Fibroblast of the aortic adventitia (primary cell): ENCODE measurements around the gene TCF7L1. TPM values are rescaled to one million over a fixed set of nuclear protein-coding genes. Genes with fewer than 3 reads are reported as not detected.
A peak's percentile ranks its signal among the peaks of the same experiment; 100 is the strongest.

Experiments
- DNase-seq: peaks from one replicate; pipeline ENCODE4 v3.0.0-alpha.2; 2010; ENCODE audit warnings: low read depth
- H3K4me3 ChIP-seq: 2 replicates; pipeline ENCODE4 v1.5.1; 2011; ENCODE audit warnings: low read depth, mild to moderate bottlenecking, control low read depth, low read length, moderate library complexity
- CTCF ChIP-seq: IDR thresholded peaks from 2 replicates; pipeline ENCODE4 v1.5.1; 2011; ENCODE audit warnings: mild to moderate bottlenecking, low read length, control low read depth, inconsistent platforms; ENCODE audit not compliant: insufficient read depth
- total RNA-seq: library from RNA; depleted of rRNA; stranded (reverse); fragments of >200 nt; gene quantifications from 2 replicates; pipeline ENCODE4 v1.2.3, GENCODE V29; 2012; ENCODE audit warnings: low replicate concordance

The TCF7L1 gene
- total RNA-seq, 1 donor = 3.7 TPM

- no peak for DNase-seq
- H3K4me3 ChIP-seq = no peak overlapping the region
- TF ChIP-seq CTCF = no peak
Measured at GRCh38 chr2:85302121-85302520, 168.9 kb downstream of the TCF7L1 start.

- no peak for DNase-seq
- H3K4me3 ChIP-seq = no peak overlapping the region
- TF ChIP-seq CTCF = no peak
Measured at GRCh38 chr2:85303780-85304531, 170.8 kb downstream of the TCF7L1 start.

- H3K4me3 ChIP-seq = no peak overlapping the region
- DNase-seq = no peak
- no peak for TF ChIP-seq CTCF
Measured at GRCh38 chr2:85307527-85307897, 174.3 kb downstream of the TCF7L1 start.

- no peak for DNase-seq
- no peak for TF ChIP-seq CTCF
- no peak overlapping the region for H3K4me3 ChIP-seq
Measured at GRCh38 chr2:85308201-85308600, 175.0 kb downstream of the TCF7L1 start.

GRCh38 chr2:85308896-85309555, 175.8 kb downstream of the TCF7L1 start:
- H3K4me3 ChIP-seq = no peak overlapping the region
- TF ChIP-seq CTCF = no peak
- peak; percentile 44 for DNase-seq

GRCh38 chr2:85309699-85310321, 176.6 kb downstream of the TCF7L1 start:
- no peak overlapping the region for H3K4me3 ChIP-seq
- no peak for DNase-seq
- no peak for TF ChIP-seq CTCF
